Fibroblast of mammary gland (primary cell): Measurements from ENCODE around the gene CDK5R1.
A peak's percentile ranks its signal among the peaks of the same experiment; 100 is the strongest.
"Not testable (repeated sequence)": the region's sequence is repeated elsewhere in the genome, so short reads cannot be mapped to it uniquely, and the experiment has no call there.

Source experiments
- DNase-seq: peaks from one replicate; pipeline ENCODE4 v3.0.0-alpha.2; 2010; ENCODE audit warnings: low read depth
- H3K4me3 ChIP-seq: 2 replicates; pipeline ENCODE4 v1.5.1; 2011; ENCODE audit warnings: low read depth, mild to moderate bottlenecking, low read length, moderate library complexity; ENCODE audit not compliant: control insufficient read depth
- CTCF ChIP-seq: conservative IDR thresholded peaks from 2 replicates; pipeline ENCODE4 v1.5.1; 2011; ENCODE audit warnings: low read depth, low read length, inconsistent platforms; ENCODE audit not compliant: control insufficient read depth, insufficient read depth

CDK5R1 gene

GRCh38 chr17:32445497-32445896 lies 41.3 kb upstream of the CDK5R1 start:
- DNase-seq: no peak
- no peak for TF ChIP-seq CTCF
- H3K4me3 ChIP-seq: peak overlapping the region; percentile 97

GRCh38 chr17:32445971-32446370 lies 40.8 kb upstream of the CDK5R1 start:
- TF ChIP-seq CTCF: no peak
- H3K4me3 ChIP-seq: peak overlapping the region; percentile 97

GRCh38 chr17:32446949-32447348 lies 39.8 kb upstream of the CDK5R1 start:
- H3K4me3 ChIP-seq: no peak overlapping the region
- no peak for DNase-seq
- TF ChIP-seq CTCF: no peak

More at GRCh38 chr17:32445971-32446370, 40.8 kb upstream of the CDK5R1 start:
- peak; percentile 72 for DNase-seq

GRCh38 chr17:32449963-32450362 lies 36.8 kb upstream of the CDK5R1 start:
- H3K4me3 ChIP-seq: no peak overlapping the region
- no peak for DNase-seq
- TF ChIP-seq CTCF: no peak

GRCh38 chr17:32450379-32450778 lies 36.4 kb upstream of the CDK5R1 start:
- not testable (repeated sequence) for H3K4me3 ChIP-seq, DNase-seq

GRCh38 chr17:32451879-32452278 lies 34.9 kb upstream of the CDK5R1 start:
- TF ChIP-seq CTCF: no peak
- no peak overlapping the region for H3K4me3 ChIP-seq
- DNase-seq: no peak

GRCh38 chr17:32452281-32452680 lies 34.5 kb upstream of the CDK5R1 start:
- DNase-seq: peak; percentile 25
- no peak for TF ChIP-seq CTCF
- H3K4me3 ChIP-seq: no peak overlapping the region
